CD14-positive monocyte (primary cell): ENCODE measurements around the gene DUS1L. TPM values are rescaled to one million over a fixed set of nuclear protein-coding genes. Genes with fewer than 3 reads are reported as not detected.

Experiments used
- DNase-seq, 3 donors: peaks; one replicate each; pipeline ENCODE4 v3.0.0-alpha.2; 2011 to 2022
- H2AFZ ChIP-seq: 2 replicates; pipeline ENCODE4 v1.6.0; 2012; ENCODE audit warnings: mild to moderate bottlenecking, low read depth, low read length, inconsistent platforms; ENCODE audit not compliant: insufficient read depth, poor library complexity, severe bottlenecking
- H3K27ac ChIP-seq, 2 donors: 1 replicate in 1 of 2; 2 replicates in 1 of 2; pipeline ENCODE4 v1.5.1; 2012 to 2013; ENCODE audit warnings: low read length in 2 of 2, control low read depth in 1 of 2, inconsistent platforms in 1 of 2, low read depth in 1 of 2, mild to moderate bottlenecking in 1 of 2
- H3K27me3 ChIP-seq, 2 donors: one replicate each; pipeline versions ENCODE4 v1.6.0 to v1.6.1; 2011 to 2013; ENCODE audit warnings: low read length in 2 of 2; ENCODE audit not compliant: control insufficient read depth in 2 of 2, insufficient read depth in 2 of 2
- H3K36me3 ChIP-seq, 2 donors: replicated peaks in 1 of 2; 1 replicate in 1 of 2; 2 replicates in 1 of 2; pipeline versions ENCODE4 v1.5.1 to v1.6.1; 2012 to 2013; ENCODE audit warnings: low read length in 2 of 2, control low read depth in 1 of 2, inconsistent platforms in 1 of 2, mild to moderate bottlenecking in 1 of 2; ENCODE audit not compliant: insufficient read depth in 2 of 2, control insufficient read depth in 1 of 2
- H3K4me1 ChIP-seq, 2 donors: 1 replicate in 1 of 2; 2 replicates in 1 of 2; pipeline versions ENCODE4 v1.5.1 to v1.6.1; 2012 to 2013; ENCODE audit warnings: low read length in 2 of 2, control low read depth in 1 of 2, inconsistent platforms in 1 of 2, mild to moderate bottlenecking in 1 of 2, moderate library complexity in 1 of 2; ENCODE audit not compliant: insufficient read depth in 2 of 2, control insufficient read depth in 1 of 2
- H3K4me2 ChIP-seq: replicated peaks from 2 replicates; pipeline ENCODE3; 2012; ENCODE audit warnings: low read length, moderate library complexity, mild to moderate bottlenecking; ENCODE audit not compliant: poor library complexity, severe bottlenecking; ENCODE audit errors: extremely low read depth
- H3K4me3 ChIP-seq, 3 experiments: fragments of 200-600 bp in 1 of 3; sonication (generic) in 1 of 3; replicated peaks in 1 of 3; 1 replicate in 2 of 3; 2 replicates in 1 of 3; pipeline ENCODE4 v1.5.1; 2011 to 2013; ENCODE audit warnings: low read length in 3 of 3, mild to moderate bottlenecking in 3 of 3, control low read depth in 2 of 3, low read depth in 2 of 3, inconsistent platforms in 1 of 3, moderate library complexity in 1 of 3
- H3K79me2 ChIP-seq: 2 replicates; pipeline ENCODE4 v1.6.0; 2012; ENCODE audit warnings: mild to moderate bottlenecking, control low read depth, inconsistent platforms, low read length, moderate library complexity; ENCODE audit not compliant: insufficient read depth
- H3K9ac ChIP-seq: 2 replicates; pipeline ENCODE4 v1.6.0; 2017; ENCODE audit warnings: low read length, mild to moderate bottlenecking; ENCODE audit not compliant: insufficient read depth, poor library complexity, severe bottlenecking
- H3K9me3 ChIP-seq, 2 donors: replicated peaks in 1 of 2; 1 replicate in 1 of 2; 2 replicates in 1 of 2; pipeline versions ENCODE4 v1.5.1 to v1.6.1; 2012 to 2013; ENCODE audit warnings: low read length in 2 of 2, control low read depth in 1 of 2; ENCODE audit not compliant: control insufficient read depth in 1 of 2, insufficient read depth in 1 of 2
- H4K20me1 ChIP-seq: 2 replicates; pipeline ENCODE4 v1.6.0; 2012; ENCODE audit warnings: mild to moderate bottlenecking, low read length, control low read depth, moderate library complexity; ENCODE audit not compliant: insufficient read depth
- H3K27ac Mint-ChIP-seq, 7 donors: one replicate each; pipeline ENCODE4 v1.8.0; 2020; ENCODE audit warnings: mild to moderate bottlenecking in 7 of 7, mixed read lengths in 7 of 7, moderate library complexity in 6 of 7, inconsistent platforms in 2 of 7
- H3K27me3 Mint-ChIP-seq, 3 donors: one replicate each; pipeline ENCODE4 v1.8.0; 2021 to 2022; ENCODE audit warnings: low read depth in 3 of 3, mild to moderate bottlenecking in 3 of 3, mixed read lengths in 3 of 3, moderate library complexity in 3 of 3, inconsistent platforms in 1 of 3
- H3K36me3 Mint-ChIP-seq, 2 donors: one replicate each; pipeline ENCODE4 v1.8.0; 2020; ENCODE audit warnings: mixed read lengths in 2 of 2, inconsistent platforms in 1 of 2, mild to moderate bottlenecking in 1 of 2
- H3K4me1 Mint-ChIP-seq: one replicate; pipeline ENCODE4 v1.8.0; 2020; ENCODE audit warnings: mild to moderate bottlenecking, mixed read lengths
- H3K4me3 Mint-ChIP-seq, 2 donors: one replicate each; pipeline ENCODE4 v1.8.0; 2020; ENCODE audit warnings: mild to moderate bottlenecking in 2 of 2, mixed read lengths in 2 of 2, moderate library complexity in 1 of 2
- H3K9me3 Mint-ChIP-seq, 7 donors: one replicate each; pipeline ENCODE4 v1.8.0; 2020 to 2022; ENCODE audit warnings: mixed read lengths in 7 of 7, mild to moderate bottlenecking in 6 of 7, moderate library complexity in 6 of 7, inconsistent platforms in 2 of 7
- WGBS: methylation state at CpG from one replicate; pipeline ENCODE4 v1.1.5; 2013; ENCODE audit warnings: missing lambda C conversion rate; ENCODE audit not compliant: insufficient coverage; 5-methylcytosine and 5-hydroxymethylcytosine counted together
- intact Hi-C, 2 donors: fragments of 100-400 bp; cut with micrococcal nuclease; formaldehyde crosslinking; loops; one replicate each; pipeline versions ENCODE4 v1.15.0 to v1.15.1; 2023
- polyA plus RNA-seq, 3 donors: library from polyadenylated mRNA; depleted of rRNA in 1 of 3; unstranded in 2 of 3; stranded (reverse) in 1 of 3; fragments of 300-500 nt in 2 of 3; fragments of >200 nt in 1 of 3; fragmentation: Illumina TruSeq in 2 of 3; gene quantifications; 1 replicate in 2 of 3; 2 replicates in 1 of 3; pipeline ENCODE4 v1.2.3, GENCODE V29; 2012 to 2021
- TF ChIP-seq, protein P1 (sequence below): fragments of 200-600 bp; IDR thresholded peaks from one replicate; pipeline ENCODE4 v1.8.0; 2022; ENCODE audit warnings: antibody characterized with exemption, mild to moderate bottlenecking

Gene DUS1L
- polyA plus RNA-seq, 3 donors = 23.9 to 175 (median 47.6) TPM

DNA sequence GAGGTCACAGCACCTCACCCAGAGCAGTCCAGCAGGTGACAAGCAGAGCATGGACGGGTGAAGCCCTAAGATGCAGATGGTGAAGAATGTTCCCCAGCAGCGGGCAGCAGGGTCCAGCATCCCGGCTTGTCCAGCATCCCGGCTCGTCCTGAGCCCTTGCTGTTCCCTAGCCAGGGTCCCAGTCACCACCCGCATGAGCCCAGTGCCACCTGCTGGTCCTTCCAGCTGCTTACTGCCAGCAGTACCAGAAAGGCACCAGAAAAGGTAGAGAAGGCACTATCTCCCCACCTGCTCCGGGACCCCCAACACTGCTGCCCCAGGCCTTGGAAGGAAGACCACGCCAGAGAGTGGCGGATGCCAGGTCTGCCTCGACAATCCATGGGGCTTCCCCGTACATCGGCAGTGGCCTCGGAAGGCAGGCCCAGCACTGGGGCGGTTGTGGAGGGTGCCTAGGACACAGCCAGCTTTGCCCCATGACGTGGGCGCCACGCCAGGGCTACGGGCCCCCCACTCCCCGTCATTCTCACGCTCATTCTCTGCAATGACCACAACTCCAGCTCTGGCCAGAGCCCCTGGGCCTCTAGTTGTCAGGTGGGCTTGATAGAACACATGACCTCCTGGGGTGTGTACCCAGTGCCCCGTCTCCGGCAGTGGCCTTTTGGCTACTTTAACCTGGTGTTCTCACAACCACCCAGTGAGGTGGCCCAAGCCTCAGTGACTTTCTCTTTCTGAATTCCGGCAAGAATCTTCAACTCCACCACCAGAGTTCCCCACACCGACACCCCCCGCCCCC lies 44.3 kb downstream of the DUS1L start:
- peaks cover 34% of the 10 kb centered on the region for H3K79me2 ChIP-seq
- Mint-ChIP-seq H3K9me3 (no peaks in the 10 kb centered on the region), H3K36me3 (peaks cover 10 to 24% of the 10 kb centered on the region in 2 donors), H3K4me1 (peaks cover 30% of the 10 kb centered on the region), H3K4me3 (peak overlapping the region; percentile 80 to 82), H3K27me3 (peaks cover 0 to 1% (median 0%) of the 10 kb centered on the region in 3 donors), H3K27ac (peak overlapping the region in 3 of 7 donors; percentile 22 to 73 (median 63))
- H4K20me1 ChIP-seq = peaks cover 32% of the 10 kb centered on the region
- intact Hi-C loops = loop anchor here (1.0 to 10.0 kb wide), 3 partner anchors 44 to 303 kb away; partner anchors contain the start of gene ASPSCR1 (in 1 of the 2)
- no peaks in the 10 kb centered on the region for H3K27me3 ChIP-seq
- peak overlapping the region in 1 of 3 experiments; percentile 96 for H3K4me3 ChIP-seq
- DNase-seq = peak; percentile 18 to 45 (median 35)
- WGBS = 51% methylated on average over 19 of the region's 25 CpGs
- peak overlapping the region; percentile 76 for H3K9ac ChIP-seq
- no peaks in the 10 kb centered on the region for H3K9me3 ChIP-seq
- TF ChIP-seq, protein P1, sequence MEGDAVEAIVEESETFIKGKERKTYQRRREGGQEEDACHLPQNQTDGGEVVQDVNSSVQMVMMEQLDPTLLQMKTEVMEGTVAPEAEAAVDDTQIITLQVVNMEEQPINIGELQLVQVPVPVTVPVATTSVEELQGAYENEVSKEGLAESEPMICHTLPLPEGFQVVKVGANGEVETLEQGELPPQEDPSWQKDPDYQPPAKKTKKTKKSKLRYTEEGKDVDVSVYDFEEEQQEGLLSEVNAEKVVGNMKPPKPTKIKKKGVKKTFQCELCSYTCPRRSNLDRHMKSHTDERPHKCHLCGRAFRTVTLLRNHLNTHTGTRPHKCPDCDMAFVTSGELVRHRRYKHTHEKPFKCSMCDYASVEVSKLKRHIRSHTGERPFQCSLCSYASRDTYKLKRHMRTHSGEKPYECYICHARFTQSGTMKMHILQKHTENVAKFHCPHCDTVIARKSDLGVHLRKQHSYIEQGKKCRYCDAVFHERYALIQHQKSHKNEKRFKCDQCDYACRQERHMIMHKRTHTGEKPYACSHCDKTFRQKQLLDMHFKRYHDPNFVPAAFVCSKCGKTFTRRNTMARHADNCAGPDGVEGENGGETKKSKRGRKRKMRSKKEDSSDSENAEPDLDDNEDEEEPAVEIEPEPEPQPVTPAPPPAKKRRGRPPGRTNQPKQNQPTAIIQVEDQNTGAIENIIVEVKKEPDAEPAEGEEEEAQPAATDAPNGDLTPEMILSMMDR = peak; percentile 53
- H2AFZ ChIP-seq = no peak overlapping the region
- no peak overlapping the region for H3K27ac ChIP-seq
- peaks cover 5 to 17% of the 10 kb centered on the region in 2 donors for H3K36me3 ChIP-seq
- peaks cover 26 to 35% of the 10 kb centered on the region in 2 donors for H3K4me1 ChIP-seq
- H3K4me2 ChIP-seq = peak overlapping the region; percentile 97

- no peak for DNase-seq
- Mint-ChIP-seq H3K27me3 (peaks cover 0 to 1% (median 0%) of the 10 kb centered on the region in 3 donors), H3K4me3 (no peak overlapping the region), H3K9me3 (no peaks in the 10 kb centered on the region), H3K4me1 (peaks cover 26% of the 10 kb centered on the region), H3K27ac (no peak overlapping the region), H3K36me3 (peaks cover 8 to 17% of the 10 kb centered on the region in 2 donors)
- Histone ChIP-seq H3K36me3 (peaks cover 5 to 17% of the 10 kb centered on the region in 2 donors), H3K27me3 (no peaks in the 10 kb centered on the region), H3K4me1 (peaks cover 26 to 32% of the 10 kb centered on the region in 2 donors), H2AFZ (no peak overlapping the region), H3K9me3 (no peaks in the 10 kb centered on the region), H3K4me2 (no peak overlapping the region), H4K20me1 (peaks cover 32% of the 10 kb centered on the region), H3K79me2 (peaks cover 34% of the 10 kb centered on the region), H3K9ac (no peak overlapping the region), H3K27ac (no peak overlapping the region), H3K4me3 (no peak overlapping the region)
- TF ChIP-seq, protein P1 = no peak
- intact Hi-C loops = loop anchor here (1.0 to 10.0 kb wide), 3 partner anchors 43 to 304 kb away; partner anchors contain the start of gene ASPSCR1 (in 1 of the 2)
- WGBS = 88% methylated on average over 14 of the region's 14 CpGs
These were observed 45.0 kb downstream of the DUS1L start for GRCh38 chr17:82020572-82021106.
